IMR-90 (cell line): ENCODE data around the gene PFKL. TPM values are rescaled to one million over a fixed set of nuclear protein-coding genes. Genes with fewer than 3 reads are reported as not detected.

Experiments used
- ATAC-seq: fragments of 200-7000 bp; cut with Tn5 transposase; 2 replicates; pipeline ENCODE4 v1.9.1; 2020; ENCODE audit warnings: low read depth, mild to moderate bottlenecking, moderate library complexity
- BruUV-seq: library from RNA; stranded (reverse); fragments of 400-500 nt; replicated peaks from 2 replicates; lab custom pipeline; 2021; lab: Mats Ljungman, UMichigan
- CTCF ChIA-PET: fragments of 300-600 bp; formaldehyde crosslinking; extraction: SDS; loops from one replicate; lab custom pipeline; 2021; ENCODE audit warnings: antibody characterized with exemption; lab: Yijun Ruan, JAX
- POLR2A ChIA-PET: fragments of 300-600 bp; sonication (Branson Sonifier 250); formaldehyde crosslinking; loops from one replicate; lab custom pipeline; 2022; ENCODE audit warnings: antibody characterized with exemption; ENCODE audit not compliant: unreplicated experiment; lab: Charles Lee
- DNase-seq: peaks from one replicate; pipeline ENCODE4 v3.0.0; 2013
- H2AFZ ChIP-seq: replicated peaks from 2 replicates; pipeline ENCODE3; 2013; ENCODE audit warnings: low read length, mild to moderate bottlenecking; ENCODE audit not compliant: poor library complexity
- H2AK5ac ChIP-seq: 2 replicates; pipeline ENCODE4 v1.6.1; 2013; ENCODE audit warnings: low read depth, low read length, inconsistent platforms
- H2AK9ac ChIP-seq: replicated peaks from 2 replicates; pipeline ENCODE3; 2013; ENCODE audit warnings: mild to moderate bottlenecking, low read depth, low read length, moderate library complexity; ENCODE audit not compliant: poor library complexity
- H2BK120ac ChIP-seq: 2 replicates; pipeline ENCODE4 v1.6.1; 2013; ENCODE audit warnings: low read depth, low read length, inconsistent platforms
- H2BK15ac ChIP-seq: 3 replicates; pipeline ENCODE4 v1.6.1; 2013; ENCODE audit warnings: low read depth, low read length, inconsistent platforms
- H2BK20ac ChIP-seq: 2 replicates; pipeline ENCODE4 v1.6.1; 2013; ENCODE audit warnings: low read depth, mild to moderate bottlenecking, inconsistent platforms, low read length, moderate library complexity
- H2BK5ac ChIP-seq: 2 replicates; pipeline ENCODE4 v1.6.1; 2013; ENCODE audit warnings: mild to moderate bottlenecking, low read depth, low read length, inconsistent platforms; ENCODE audit not compliant: poor library complexity, severe bottlenecking
- H3K14ac ChIP-seq: replicated peaks from 2 replicates; pipeline ENCODE4 v1.6.1; 2013; ENCODE audit warnings: low read depth, low read length, inconsistent platforms
- H3K18ac ChIP-seq: 2 replicates; pipeline ENCODE4 v1.6.1; 2013; ENCODE audit warnings: low read depth, low read length, control low read depth
- H3K23ac ChIP-seq: 2 replicates; pipeline ENCODE4 v1.6.1; 2013; ENCODE audit warnings: low read depth, low read length, inconsistent platforms
- H3K27ac ChIP-seq: 2 replicates; pipeline ENCODE4 v1.5.1; 2013; ENCODE audit warnings: mild to moderate bottlenecking, control low read depth, low read length; ENCODE audit not compliant: insufficient read depth
- H3K27me3 ChIP-seq: 2 replicates; pipeline ENCODE4 v1.6.1; 2013; ENCODE audit warnings: low read length; ENCODE audit not compliant: control insufficient read depth, insufficient read depth
- H3K36me3 ChIP-seq: 2 replicates; pipeline ENCODE4 v1.6.1; 2013; ENCODE audit warnings: low read length, mixed read lengths; ENCODE audit not compliant: control insufficient read depth, insufficient read depth
- H3K4ac ChIP-seq: 2 replicates; pipeline ENCODE4 v1.6.1; 2013; ENCODE audit warnings: low read depth, low read length, inconsistent platforms
- H3K4me1 ChIP-seq: 2 replicates; pipeline ENCODE4 v1.6.1; 2013; ENCODE audit warnings: low read length, mixed read lengths; ENCODE audit not compliant: control insufficient read depth, insufficient read depth
- H3K4me2 ChIP-seq: 2 replicates; pipeline ENCODE4 v1.6.1; 2013; ENCODE audit warnings: low read depth, mild to moderate bottlenecking, control low read depth, low read length, moderate library complexity
- H3K4me3 ChIP-seq: 2 replicates; pipeline ENCODE4 v1.5.1; 2013; ENCODE audit warnings: low read depth, mild to moderate bottlenecking, control low read depth, low read length, moderate library complexity; ENCODE audit not compliant: insufficient read depth
- H3K56ac ChIP-seq: 2 replicates; pipeline ENCODE4 v1.6.1; 2013; ENCODE audit warnings: low read length, inconsistent platforms; ENCODE audit not compliant: insufficient read depth; ENCODE audit errors: extremely low read depth
- H3K79me1 ChIP-seq, 2 experiments: 2 replicates each; pipeline ENCODE4 v1.6.1; 2013; ENCODE audit warnings: low read length in 2 of 2, inconsistent platforms in 1 of 2, low read depth in 1 of 2
- H3K9ac ChIP-seq: 2 replicates; pipeline ENCODE4 v1.6.1; 2013; ENCODE audit warnings: low read depth, low read length, control low read depth
- H3K9me1 ChIP-seq: 2 replicates; pipeline ENCODE4 v1.6.1; 2013; ENCODE audit warnings: low read length, inconsistent platforms; ENCODE audit not compliant: insufficient read depth
- H3K9me3 ChIP-seq: 2 replicates; pipeline ENCODE4 v1.6.1; 2013; ENCODE audit warnings: low read length; ENCODE audit not compliant: control insufficient read depth, insufficient read depth
- H4K20me1 ChIP-seq: 2 replicates; pipeline ENCODE4 v1.6.1; 2013; ENCODE audit warnings: low read length, inconsistent platforms; ENCODE audit not compliant: insufficient read depth
- H4K5ac ChIP-seq: 2 replicates; pipeline ENCODE4 v1.6.1; 2013; ENCODE audit warnings: mild to moderate bottlenecking, low read depth, low read length, control low read depth
- H4K8ac ChIP-seq, 2 experiments: 2 replicates each; pipeline ENCODE4 v1.6.1; 2013; ENCODE audit warnings: low read depth in 2 of 2, low read length in 2 of 2, control low read depth in 1 of 2, inconsistent platforms in 1 of 2
- H4K91ac ChIP-seq: 2 replicates; pipeline ENCODE4 v1.6.1; 2013; ENCODE audit warnings: low read depth, low read length, inconsistent platforms; ENCODE audit not compliant: insufficient read depth
- BHLHE40 ChIP-seq: fragments of 150-350 bp; IDR thresholded peaks from 2 replicates; pipeline ENCODE4 v1.6.1; 2016; ENCODE audit warnings: mild to moderate bottlenecking, low read depth, low read length
- CEBPB ChIP-seq: IDR thresholded peaks from 2 replicates; pipeline ENCODE4 v1.6.1; 2012; ENCODE audit warnings: low read depth, low read length, improper control_type of control experiment
- CHD1 ChIP-seq: IDR thresholded peaks from 2 replicates; pipeline ENCODE4 v1.6.1; 2012; ENCODE audit warnings: low read depth, low read length, improper control_type of control experiment
- CTCF ChIP-seq: conservative IDR thresholded peaks from 2 replicates; pipeline ENCODE4 v1.5.1; 2012; ENCODE audit warnings: mild to moderate bottlenecking, low read depth, low read length, improper control_type of control experiment
- FOS ChIP-seq: fragments of 150-350 bp; IDR thresholded peaks from 2 replicates; pipeline ENCODE4 v1.6.1; 2016; ENCODE audit warnings: low read depth, low read length
- MAFK ChIP-seq: IDR thresholded peaks from 2 replicates; pipeline ENCODE4 v1.6.1; 2012; ENCODE audit warnings: low read depth, low read length, improper control_type of control experiment
- MAZ ChIP-seq: IDR thresholded peaks from 2 replicates; pipeline ENCODE4 v1.6.1; 2012; ENCODE audit warnings: low read depth, mild to moderate bottlenecking, low read length, improper control_type of control experiment, moderate library complexity, borderline replicate concordance
- MXI1 ChIP-seq: IDR thresholded peaks from 2 replicates; pipeline ENCODE4 v1.6.1; 2012; ENCODE audit warnings: low read depth, mild to moderate bottlenecking, low read length, moderate library complexity, borderline replicate concordance
- POLR2A ChIP-seq: IDR thresholded peaks from 2 replicates; pipeline ENCODE4 v1.6.1; 2012; ENCODE audit warnings: mild to moderate bottlenecking, low read depth, low read length
- RAD21 ChIP-seq: IDR thresholded peaks from 2 replicates; pipeline ENCODE4 v1.6.1; 2012; ENCODE audit warnings: low read length, improper control_type of control experiment
- RCOR1 ChIP-seq: IDR thresholded peaks from 2 replicates; pipeline ENCODE4 v1.6.1; 2012; ENCODE audit warnings: mild to moderate bottlenecking, low read length, improper control_type of control experiment; ENCODE audit not compliant: insufficient replicate concordance
- RFX5 ChIP-seq: IDR thresholded peaks from 2 replicates; pipeline ENCODE4 v1.8.0; 2012; ENCODE audit warnings: low read depth, mild to moderate bottlenecking, low read length, moderate library complexity
- SMC3 ChIP-seq: fragments of 150-350 bp; IDR thresholded peaks from 2 replicates; pipeline ENCODE4 v1.6.1; 2016; ENCODE audit warnings: low read depth, mild to moderate bottlenecking, antibody characterized with exemption, low read length, moderate library complexity
- USF2 ChIP-seq: fragments of 150-350 bp; IDR thresholded peaks from 2 replicates; pipeline ENCODE4 v1.6.1; 2017; ENCODE audit warnings: mild to moderate bottlenecking, antibody characterized with exemption, low read length, low read depth
- WGBS, 2 experiments: methylation state at CpG; one replicate each; pipeline versions ENCODE4 v1.1.5 to v1.1.7; 2013; ENCODE audit warnings: missing lambda C conversion rate in 2 of 2; ENCODE audit not compliant: insufficient read length in 1 of 2; ENCODE audit errors: extremely low coverage in 2 of 2; 5-methylcytosine and 5-hydroxymethylcytosine counted together
- dilution Hi-C: fragments of 300-500 bp; cut with HindIII; formaldehyde crosslinking; loops from one replicate; pipeline ENCODE4 v1.14.3; 2018; ENCODE audit warnings: low sequenced_read_pairs; ENCODE audit not compliant: unreplicated experiment
- in situ Hi-C: fragments of 300-500 bp; cut with MboI; formaldehyde crosslinking; loops from 3 replicates; pipeline ENCODE4 v1.14.3; 2019; ENCODE audit warnings: low sequenced_read_pairs, inconsistent platforms, mixed read lengths
- intact Hi-C: fragments of 100-400 bp; cut with micrococcal nuclease; formaldehyde crosslinking; loops from 2 replicates; pipeline ENCODE4 v1.10.0; 2022
- polyA plus RNA-seq, 3 experiments: library from polyadenylated mRNA; depleted of rRNA; stranded (reverse); fragments of >200 nt; gene quantifications; 2 replicates each; pipeline ENCODE4 v1.2.3, GENCODE V29; 2012; ENCODE audit warnings: low replicate concordance in 1 of 3
- total RNA-seq: library from RNA; depleted of rRNA; stranded (reverse); fragments of >200 nt; gene quantifications from 2 replicates; pipeline ENCODE4 v1.2.3, GENCODE V29; 2012

Gene PFKL
- total and polyA plus RNA-seq, 2 of the 4 experiments (the other 2 are of a cell fraction): 103 to 126 TPM

GRCh38 chr21:44374601-44375280, 74.9 kb downstream of the PFKL start:
- no peak overlapping the region for H2BK15ac ChIP-seq
- H3K9me1 ChIP-seq: no peaks in the 10 kb centered on the region
- in situ Hi-C loops (no loop called here), dilution Hi-C loops (no loop called here), intact Hi-C loops (no loop called here)
- no peak overlapping the region for H2BK5ac ChIP-seq
- H3K4me1 ChIP-seq: no peaks in the 10 kb centered on the region
- no peak overlapping the region for H3K23ac ChIP-seq
- TF ChIP-seq POLR2A: no peak
- no peak for TF ChIP-seq MAFK
- no peak for TF ChIP-seq RFX5
- no peak for TF ChIP-seq SMC3
- TF ChIP-seq RCOR1: no peak
- no peak for TF ChIP-seq BHLHE40
- no peak for TF ChIP-seq FOS
- TF ChIP-seq RAD21: no peak
- TF ChIP-seq MAZ: no peak
- TF ChIP-seq MXI1: no peak
- no peak for TF ChIP-seq CHD1
- TF ChIP-seq USF2: no peak
- TF ChIP-seq CTCF: no peak
- no peak for TF ChIP-seq CEBPB
- H4K8ac ChIP-seq: no peak overlapping the region
- 79% methylated on average over 14 of the region's 24 CpGs; no CpG with 5 or more reads in 1 of the 2 experiments for WGBS, 2 experiments
- no peak overlapping the region for H2AK5ac ChIP-seq
- no peaks in the 10 kb centered on the region; the same call in 1 of the 2 replicates for H3K27me3 ChIP-seq
- H4K91ac ChIP-seq: no peak overlapping the region
- H3K36me3 ChIP-seq: no peaks in the 10 kb centered on the region
- no peak overlapping the region for H3K27ac ChIP-seq
- H3K9me3 ChIP-seq: peaks cover 13% of the 10 kb centered on the region
- H2AK9ac ChIP-seq: no peak overlapping the region
- DNase-seq (no peak), ATAC-seq (no peak)
- H3K14ac ChIP-seq: no peak overlapping the region
- H4K5ac ChIP-seq: no peak overlapping the region
- no TSS peak for BruUV-seq
- no peaks in the 10 kb centered on the region for H4K20me1 ChIP-seq
- CTCF ChIA-PET: no interaction called here
- no peak overlapping the region for H2BK120ac ChIP-seq
- H2AFZ ChIP-seq: no peak overlapping the region
- H3K9ac ChIP-seq: no peak overlapping the region
- H2BK20ac ChIP-seq: no peak overlapping the region
- no peak overlapping the region for H3K4me2 ChIP-seq
- H3K79me1 ChIP-seq: no peaks in the 10 kb centered on the region
- no peak overlapping the region for H3K4ac ChIP-seq
- POLR2A ChIA-PET: no interaction called here
- no peak overlapping the region for H3K18ac ChIP-seq
- H3K56ac ChIP-seq: no peak overlapping the region
- no peak overlapping the region for H3K4me3 ChIP-seq
